Caki2 (cell line): ENCODE results near the gene KLF17. TPM values are rescaled to one million over a fixed set of nuclear protein-coding genes. Genes with fewer than 3 reads are reported as not detected.
"Not testable (repeated sequence)": the region's sequence is repeated elsewhere in the genome, so short reads cannot be mapped to it uniquely, and the experiment has no call there.

Experiments
- DNase-seq: peaks from one replicate; pipeline ENCODE4 v3.0.0-alpha.2; 2015; ENCODE audit warnings: low read depth
- in situ Hi-C: cut with HindIII; loops from 2 replicates; pipeline ENCODE4 v1.10.0; 2016; ENCODE audit warnings: low sequenced_read_pairs, low pct_unique_long_range_greater_than_20kb, mixed read lengths
- total RNA-seq: library from RNA; depleted of rRNA; stranded (reverse); fragments of >200 nt; shearing (Covaris generic); gene quantifications from 2 replicates; pipeline ENCODE4 v1.2.3, GENCODE V29; 2014; ENCODE audit warnings: low replicate concordance

Gene KLF17
- total RNA-seq, 1 experiment from 2014 or later, result not detected

GRCh38 chr1:44103270-44104131 lies 15.1 kb upstream of the KLF17 start:
- in situ Hi-C loops, result no loop called here
- no peak for DNase-seq

- DNase-seq, result no peak
- in situ Hi-C loops, result no loop called here
These were observed 12.8 kb upstream of the KLF17 start for GRCh38 chr1:44105810-44106209.

- no peak for DNase-seq
- in situ Hi-C loops, result no loop called here
These were observed 10.4 kb upstream of the KLF17 start for GRCh38 chr1:44108241-44108640.

GRCh38 chr1:44108971-44109370 lies 9.7 kb upstream of the KLF17 start:
- no peak for DNase-seq
- in situ Hi-C loops, result no loop called here

- no peak for DNase-seq
- in situ Hi-C loops, result no loop called here
These were observed 7.7 kb upstream of the KLF17 start for GRCh38 chr1:44110916-44111315.

GRCh38 chr1:44111861-44112260 lies 6.8 kb upstream of the KLF17 start:
- in situ Hi-C loops, result no loop called here
- DNase-seq, result no peak

DNA sequence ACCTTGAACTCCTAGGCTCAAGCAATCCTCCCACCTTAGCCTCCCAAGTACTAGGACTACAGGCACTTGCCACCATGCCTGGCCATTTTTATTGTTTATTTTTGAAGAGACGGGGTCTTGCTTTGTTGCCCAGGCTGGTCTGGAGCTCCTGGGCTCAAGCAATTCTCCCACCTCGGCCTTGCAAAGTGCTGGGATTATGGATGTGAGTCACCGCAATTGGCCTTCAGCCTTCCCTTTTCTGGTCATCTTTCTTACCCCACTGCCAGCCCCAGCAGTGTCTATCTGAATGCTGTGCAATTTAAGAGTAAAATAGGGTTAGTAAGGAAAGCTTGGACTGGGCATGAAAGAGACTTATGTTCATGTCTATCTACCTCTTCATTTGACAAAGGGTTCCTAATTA lies 6.1 kb upstream of the KLF17 start:
- no peak for DNase-seq
- in situ Hi-C loops, result no loop called here

DNA sequence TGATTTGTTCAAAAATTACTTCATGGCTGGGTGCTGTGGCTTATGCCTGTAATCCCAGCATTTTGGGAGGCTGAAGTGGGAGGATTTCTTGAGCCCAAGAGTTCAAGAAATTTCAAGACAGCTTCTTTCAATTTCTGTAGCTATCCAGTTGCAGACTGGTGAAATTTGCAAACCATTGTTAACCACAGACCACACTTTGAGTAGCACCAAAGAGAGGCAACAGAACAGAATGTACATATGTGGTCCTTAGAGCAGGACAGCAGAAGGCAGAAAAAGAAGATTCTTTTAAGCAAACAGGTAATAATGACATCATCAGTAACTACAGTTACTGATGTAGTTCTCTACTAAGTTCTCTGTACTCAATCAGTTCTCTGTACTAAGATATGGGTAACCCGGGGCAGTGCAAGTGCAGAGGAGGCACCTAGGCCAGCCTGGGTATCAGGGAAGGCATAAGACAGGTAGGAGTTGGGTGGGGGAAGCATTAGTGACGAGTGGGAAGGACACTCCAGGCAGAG lies 5.5 kb upstream of the KLF17 start:
- DNase-seq, result no peak
- in situ Hi-C loops, result no loop called here

DNA sequence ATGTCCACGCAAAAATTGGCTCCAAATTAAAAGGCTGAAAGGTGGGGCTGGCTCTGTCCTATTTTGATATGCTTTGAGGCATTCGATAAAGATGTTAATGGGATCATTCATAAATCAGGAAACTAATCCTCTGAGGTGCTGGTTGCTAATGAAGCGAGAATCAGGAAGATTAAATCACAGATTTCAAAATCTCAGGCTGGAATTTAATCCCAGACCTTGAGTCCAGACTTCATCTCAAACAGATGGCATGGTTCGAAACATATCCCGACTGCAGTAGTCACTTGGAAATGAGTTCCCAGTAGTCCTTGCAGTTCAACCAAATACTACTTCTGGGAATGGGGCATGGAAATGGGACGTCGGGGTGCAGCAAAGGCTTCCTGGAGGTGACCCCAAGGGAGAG lies 4.5 kb upstream of the KLF17 start:
- DNase-seq, result no peak
- in situ Hi-C loops, result no loop called here

DNA sequence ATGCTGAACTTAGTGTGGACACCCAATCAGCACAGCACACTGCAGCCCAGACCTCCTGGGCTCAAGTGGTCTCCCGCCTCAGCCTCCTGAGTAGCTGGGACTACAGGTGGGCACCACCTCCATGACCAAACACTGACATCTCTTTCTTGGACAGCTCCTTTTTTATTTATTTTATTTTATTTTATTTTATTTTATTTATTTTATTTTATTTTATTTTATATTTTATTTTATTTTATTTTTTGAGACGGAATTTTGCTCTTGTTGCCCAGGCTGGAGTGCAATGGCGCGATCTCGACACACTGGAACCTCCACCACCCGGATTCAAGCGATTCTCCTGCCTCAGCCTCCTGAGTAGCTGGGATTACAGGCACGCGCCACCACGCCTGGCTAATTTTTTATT lies 1.3 kb upstream of the KLF17 start:
- in situ Hi-C loops, DNase-seq: not testable (repeated sequence)

DNA sequence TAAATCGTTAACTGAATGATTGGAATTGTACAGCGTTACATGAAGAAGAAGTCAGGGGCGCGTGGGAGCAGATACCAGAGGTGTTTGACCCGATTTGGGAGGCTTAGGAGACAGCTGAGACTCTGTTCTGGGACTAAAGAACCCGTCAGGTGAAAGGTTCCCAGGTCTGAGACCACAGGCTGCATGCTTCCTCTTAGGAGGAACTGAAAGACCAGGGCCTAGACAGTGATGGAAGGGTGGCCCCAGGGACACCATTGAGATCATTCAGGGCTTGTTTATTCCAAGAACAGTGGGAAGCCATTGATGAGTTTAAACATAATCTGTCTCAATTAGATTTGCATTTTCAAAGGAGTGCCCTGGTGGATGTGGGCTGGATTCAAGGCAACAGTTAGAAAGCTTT lies 904 bp downstream of the KLF17 start:
- in situ Hi-C loops, result no loop called here

GRCh38 chr1:44120398-44120949 lies 1.9 kb downstream of the KLF17 start:
- no peak for DNase-seq
- in situ Hi-C loops, result no loop called here

More for the DNA sequence above, 904 bp downstream of the KLF17 start:
- DNase-seq, result no peak

GRCh38 chr1:44129616-44130500 lies 11.2 kb downstream of the KLF17 start:
- in situ Hi-C loops, result no loop called here

DNA sequence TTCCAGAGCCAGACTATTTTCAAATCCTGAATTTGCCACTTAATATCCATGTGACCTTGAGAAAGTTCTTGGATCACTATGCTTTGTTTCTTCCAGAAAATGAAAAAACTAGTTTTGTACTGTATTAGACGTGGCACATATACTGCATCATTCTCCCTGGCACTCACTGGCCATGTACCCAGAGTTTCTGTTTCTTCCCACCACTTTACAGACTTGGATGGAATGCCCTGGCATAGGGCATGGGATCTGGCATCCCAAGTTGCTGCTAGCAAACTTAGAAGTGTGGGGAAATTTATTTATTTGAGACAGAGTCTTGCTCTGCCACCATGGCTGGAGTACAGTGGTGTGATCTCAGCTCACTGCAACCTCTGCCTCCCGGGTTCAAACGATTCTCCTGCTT lies 12.8 kb downstream of the KLF17 start:
- DNase-seq, result no peak
- in situ Hi-C loops, result no loop called here

More at GRCh38 chr1:44129616-44130500, 11.2 kb downstream of the KLF17 start:
- no peak for DNase-seq

GRCh38 chr1:44134071-44134920 lies 15.7 kb downstream of the KLF17 start:
- no peak for DNase-seq
- in situ Hi-C loops, result no loop called here

DNA sequence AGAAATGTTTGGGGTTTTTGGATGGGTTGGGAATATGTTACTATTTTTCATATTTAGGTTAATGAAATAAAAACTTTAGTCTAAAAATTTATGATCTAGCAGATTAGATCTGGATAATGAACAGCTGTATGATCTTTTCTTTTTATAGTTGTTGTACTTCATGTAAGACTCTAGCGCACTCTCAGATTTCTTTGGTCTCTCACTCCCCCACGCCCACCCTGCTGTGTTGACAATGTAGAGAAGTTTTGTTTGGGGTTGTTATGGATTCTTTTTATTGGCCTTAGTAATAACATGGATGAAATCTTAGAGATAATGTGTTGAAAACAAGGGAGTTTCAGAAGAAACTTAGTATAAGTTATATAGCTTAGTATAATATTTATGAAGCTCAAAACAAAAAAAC lies 17.3 kb downstream of the KLF17 start:
- in situ Hi-C loops, result no loop called here
- no peak for DNase-seq

- in situ Hi-C loops, result no loop called here
- DNase-seq, result no peak
These were observed 19.6 kb downstream of the KLF17 start for GRCh38 chr1:44138239-44138638.

GRCh38 chr1:44139565-44139964 lies 20.9 kb downstream of the KLF17 start:
- DNase-seq, in situ Hi-C loops: not testable (repeated sequence)
